B cell (primary cell): ENCODE results near the gene MOB1B. TPM values are rescaled to one million over a fixed set of nuclear protein-coding genes. Genes with fewer than 3 reads are reported as not detected.

Experiments used
- ATAC-seq: fragments of 200-7000 bp; cut with Tn5 transposase; one replicate; pipeline ENCODE4 v1.10.0; 2021; ENCODE audit warnings: low read depth, mild to moderate bottlenecking, moderate number of reproducible peaks, moderate library complexity
- CTCF ChIA-PET: fragments of 350-600 bp; sonication (Branson Sonifier 250); formaldehyde crosslinking; loops from one replicate; lab custom pipeline; 2021; ENCODE audit warnings: antibody characterized with exemption, inconsistent platforms; lab: Charles Lee
- POLR2A ChIA-PET: fragments of 350-600 bp; sonication (Branson Sonifier 250); formaldehyde crosslinking; loops from one replicate; lab custom pipeline; 2021; ENCODE audit warnings: antibody characterized with exemption; lab: Charles Lee
- DNase-seq: peaks from one replicate; pipeline ENCODE4 v3.0.0; 2013
- H2AFZ ChIP-seq: 2 replicates; pipeline ENCODE4 v1.6.1; 2012; ENCODE audit warnings: mild to moderate bottlenecking, low read depth, low read length; ENCODE audit not compliant: insufficient read depth, poor library complexity, severe bottlenecking
- H3K27ac ChIP-seq, 2 donors: 1 replicate in 1 of 2; 2 replicates in 1 of 2; pipeline ENCODE4 v1.5.1; 2012 to 2013; ENCODE audit warnings: low read length in 2 of 2, mild to moderate bottlenecking in 2 of 2, moderate library complexity in 1 of 2
- H3K27me3 ChIP-seq, 4 experiments: fragments of 200-600 bp in 1 of 4; sonication (generic) in 1 of 4; replicated peaks in 1 of 4; 1 replicate in 2 of 4; 2 replicates in 2 of 4; pipeline versions ENCODE4 v1.6.1 to v1.7.0; 2013 to 2016; ENCODE audit warnings: low read length in 3 of 4, mild to moderate bottlenecking in 2 of 4, mixed read lengths in 1 of 4, moderate library complexity in 1 of 4; ENCODE audit not compliant: insufficient read depth in 4 of 4, control insufficient read depth in 3 of 4; ENCODE audit errors: control extremely low read depth in 1 of 4
- H3K36me3 ChIP-seq, 2 experiments: replicated peaks in 1 of 2; 1 replicate in 1 of 2; 2 replicates in 1 of 2; pipeline versions ENCODE4 v1.6.1 to v1.7.1; 2013; ENCODE audit warnings: low read length in 1 of 2; ENCODE audit not compliant: insufficient read depth in 2 of 2, control insufficient read depth in 1 of 2; ENCODE audit errors: control extremely low read depth in 1 of 2, extremely low read depth in 1 of 2
- H3K4me1 ChIP-seq, 2 donors: fragments of 200-600 bp in 1 of 2; sonication (generic) in 1 of 2; 1 replicate in 1 of 2; 2 replicates in 1 of 2; pipeline versions ENCODE4 v1.5.1 to v1.6.1; 2013 to 2017; ENCODE audit warnings: low read length in 2 of 2; ENCODE audit not compliant: control insufficient read depth in 2 of 2, insufficient read depth in 2 of 2
- H3K4me2 ChIP-seq: replicated peaks from 2 replicates; pipeline ENCODE3; 2012; ENCODE audit warnings: mild to moderate bottlenecking, low read depth, low read length; ENCODE audit not compliant: poor library complexity, severe bottlenecking
- H3K4me3 ChIP-seq, 5 experiments: fragments of 200-600 bp in 1 of 5; sonication (generic) in 1 of 5; 1 replicate in 3 of 5; 2 replicates in 2 of 5; pipeline versions ENCODE4 v1.5.1 to v1.7.0; 2011 to 2016; ENCODE audit warnings: low read length in 4 of 5, mild to moderate bottlenecking in 4 of 5, low read depth in 2 of 5, control low read depth in 1 of 5, moderate library complexity in 1 of 5; ENCODE audit not compliant: insufficient read depth in 1 of 5; ENCODE audit errors: control extremely low read depth in 1 of 5, extremely low read depth in 1 of 5
- H3K79me2 ChIP-seq: fragments of 200-600 bp; sonication (generic); one replicate; pipeline ENCODE4 v1.6.0; 2016; ENCODE audit warnings: low read length; ENCODE audit not compliant: control insufficient read depth, insufficient read depth
- H3K9ac ChIP-seq: fragments of 200-600 bp; sonication (generic); 2 replicates; pipeline ENCODE4 v1.6.1; 2017; ENCODE audit warnings: mild to moderate bottlenecking, low read length, moderate library complexity
- H3K9me3 ChIP-seq, 3 donors: one replicate each; pipeline versions ENCODE4 v1.6.1 to v1.7.1; 2013; ENCODE audit warnings: low read length in 2 of 3; ENCODE audit not compliant: control insufficient read depth in 2 of 3, insufficient read depth in 1 of 3; ENCODE audit errors: control extremely low read depth in 1 of 3
- H4K20me1 ChIP-seq: 2 replicates; pipeline ENCODE4 v1.6.0; 2012; ENCODE audit warnings: mild to moderate bottlenecking, low read length; ENCODE audit not compliant: insufficient read depth, control insufficient read depth, poor library complexity, severe bottlenecking
- H3K27ac Mint-ChIP-seq: one replicate; pipeline ENCODE4 v1.8.0; 2021; ENCODE audit warnings: mixed read lengths
- H3K27me3 Mint-ChIP-seq: one replicate; pipeline ENCODE4 v1.8.0; 2021; ENCODE audit warnings: mixed read lengths
- H3K4me1 Mint-ChIP-seq: one replicate; pipeline ENCODE4 v1.8.0; 2021; ENCODE audit warnings: mixed read lengths
- H3K4me3 Mint-ChIP-seq: one replicate; pipeline ENCODE4 v1.8.0; 2021; ENCODE audit warnings: mixed read lengths
- H3K9me3 Mint-ChIP-seq: one replicate; pipeline ENCODE4 v1.8.0; 2022; ENCODE audit warnings: mixed read lengths; ENCODE audit not compliant: insufficient read depth
- CTCF ChIP-seq: fragments of 200-600 bp; IDR thresholded peaks from one replicate; pipeline ENCODE4 v1.8.0; 2022; ENCODE audit warnings: antibody characterized with exemption, mild to moderate bottlenecking
- EZH2 ChIP-seq: IDR thresholded peaks from 2 replicates; pipeline ENCODE4 v1.6.1; 2012; ENCODE audit warnings: borderline replicate concordance, low read depth, mild to moderate bottlenecking, moderate library complexity, low read length; ENCODE audit not compliant: insufficient read depth, poor library complexity, severe bottlenecking
- WGBS: methylation state at CpG from one replicate; pipeline ENCODE4 v1.1.5; 2013; ENCODE audit warnings: missing lambda C conversion rate; ENCODE audit not compliant: insufficient coverage; 5-methylcytosine and 5-hydroxymethylcytosine counted together
- intact Hi-C: fragments of 100-400 bp; cut with micrococcal nuclease; formaldehyde crosslinking; loops from one replicate; pipeline ENCODE4 v1.10.0; 2022
- polyA plus RNA-seq: library from polyadenylated mRNA; depleted of rRNA; stranded (reverse); fragments of >200 nt; gene quantifications from 2 replicates; pipeline ENCODE4 v1.2.3, GENCODE V29; 2012
- total RNA-seq, 2 donors: library from RNA; stranded (reverse); fragments of 120-200 nt in 1 of 2; gene quantifications; 1 replicate in 1 of 2; 2 replicates in 1 of 2; pipeline versions ENCODE4 v1.2.3 to v1.2.4, GENCODE V29; 2013 to 2022

Gene MOB1B
- total and polyA plus RNA-seq, 2 donors (not counting 1 experiment from before 2014, with no cell fraction given) = 2.3 to 30.4 TPM

DNA sequence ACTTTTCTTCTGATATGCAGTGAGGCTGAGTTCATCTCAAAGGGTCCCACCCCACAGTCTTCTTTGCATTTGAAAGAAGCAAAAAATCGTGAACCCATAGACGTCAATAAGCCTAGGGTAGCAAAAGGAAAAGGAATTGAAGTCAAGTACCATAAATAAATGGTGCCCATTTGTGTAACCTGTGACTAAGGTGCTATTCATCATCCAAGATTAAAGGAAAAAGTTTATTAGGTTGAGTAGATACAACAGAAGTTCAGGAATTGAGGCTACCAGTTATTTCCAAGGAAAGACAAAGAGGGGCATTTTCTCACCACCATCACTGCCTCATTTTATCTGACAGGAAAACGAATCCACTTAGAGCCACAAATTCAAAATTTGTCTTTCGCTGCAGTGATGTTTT is 43.7 kb upstream of the MOB1B start:
- ChIA-PET CTCF (interaction anchor here (0.5 kb wide), 1 partner anchor 15 kb away, joined by 4 read pairs; no protein-coding TSS in a partner anchor), POLR2A (no interaction called here)
- WGBS = no CpG with 5 or more reads among the region's 4 CpGs
- intact Hi-C loops = no loop called here
- H4K20me1 ChIP-seq = no peaks in the 10 kb centered on the region
- peaks cover 4% of the 10 kb centered on the region for H3K4me1 Mint-ChIP-seq
- TF ChIP-seq EZH2 (no peak), CTCF (no peak)
- H3K9me3 Mint-ChIP-seq = no peaks in the 10 kb centered on the region
- no peaks in the 10 kb centered on the region for H3K9me3 ChIP-seq
- H3K4me2 ChIP-seq = no peak overlapping the region
- no peak overlapping the region for H3K27ac Mint-ChIP-seq
- H3K4me3 Mint-ChIP-seq = no peak overlapping the region
- no peak overlapping the region for H3K9ac ChIP-seq
- DNase-seq = no peak
- no peaks in the 10 kb centered on the region for H3K36me3 ChIP-seq
- no peak overlapping the region for H2AFZ ChIP-seq
- no peak overlapping the region for H3K27ac ChIP-seq
- H3K79me2 ChIP-seq = no peaks in the 10 kb centered on the region
- no peaks in the 10 kb centered on the region for H3K27me3 ChIP-seq
- no peak for ATAC-seq
- H3K4me1 ChIP-seq = no peaks in the 10 kb centered on the region
- no peak overlapping the region for H3K4me3 ChIP-seq
- H3K27me3 Mint-ChIP-seq = no peaks in the 10 kb centered on the region

GRCh38 chr4:70859066-70859465 is 43.1 kb upstream of the MOB1B start:
- CTCF ChIA-PET = interaction anchor here (0.5 kb wide), 1 partner anchor 15 kb away, joined by 4 read pairs; no protein-coding TSS in a partner anchor
- no peak overlapping the region for H3K4me2 ChIP-seq
- WGBS = 88% methylated on average over 1 of the region's 1 CpG
- H3K36me3 ChIP-seq = no peaks in the 10 kb centered on the region
- intact Hi-C loops = no loop called here
- Mint-ChIP-seq H3K4me1 (peaks cover 5% of the 10 kb centered on the region), H3K9me3 (no peaks in the 10 kb centered on the region), H3K27ac (no peak overlapping the region), H3K4me3 (no peak overlapping the region), H3K27me3 (no peaks in the 10 kb centered on the region)
- H3K9ac ChIP-seq = no peak overlapping the region
- H3K79me2 ChIP-seq = no peaks in the 10 kb centered on the region
- DNase-seq (no peak), ATAC-seq (no peak)
- no peaks in the 10 kb centered on the region for H3K27me3 ChIP-seq
- no peak for TF ChIP-seq CTCF
- no peak for TF ChIP-seq EZH2
- no peaks in the 10 kb centered on the region for H3K4me1 ChIP-seq
- H3K27ac ChIP-seq = no peak overlapping the region
- no peaks in the 10 kb centered on the region for H4K20me1 ChIP-seq
- H2AFZ ChIP-seq = no peak overlapping the region
- no peak overlapping the region for H3K4me3 ChIP-seq
- H3K9me3 ChIP-seq = no peaks in the 10 kb centered on the region
- POLR2A ChIA-PET = no interaction called here
